ENCODE measurements around the gene KNCN.

DNA sequence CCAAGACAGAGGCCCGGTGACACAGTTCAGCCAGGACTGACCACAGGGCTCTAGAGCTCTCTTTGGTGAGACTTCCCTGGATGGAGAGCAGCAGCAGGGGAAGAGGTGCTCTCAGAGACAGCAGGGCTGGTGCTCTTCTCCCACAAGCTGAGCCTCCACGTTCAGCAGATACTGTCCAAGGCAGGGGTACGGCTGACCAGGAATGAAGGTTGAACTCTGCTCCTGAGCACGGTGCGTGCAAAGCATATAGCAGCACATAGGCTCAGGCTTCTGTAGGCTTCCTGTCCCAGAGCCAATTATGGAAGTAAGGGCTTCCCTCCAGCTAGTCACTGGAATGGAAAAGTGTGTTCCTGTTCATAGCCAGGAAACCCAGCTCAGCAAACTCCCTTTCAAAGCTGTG, 37.9 kb downstream of the KNCN start:
- TF ChIP-seq POLR2A (IDR thresholded peaks at IDR 0.05) (no peak), EP300 (IDR thresholded peaks at IDR 0.05) (no peak)
- TF ChIP-seq, protein P1, sequence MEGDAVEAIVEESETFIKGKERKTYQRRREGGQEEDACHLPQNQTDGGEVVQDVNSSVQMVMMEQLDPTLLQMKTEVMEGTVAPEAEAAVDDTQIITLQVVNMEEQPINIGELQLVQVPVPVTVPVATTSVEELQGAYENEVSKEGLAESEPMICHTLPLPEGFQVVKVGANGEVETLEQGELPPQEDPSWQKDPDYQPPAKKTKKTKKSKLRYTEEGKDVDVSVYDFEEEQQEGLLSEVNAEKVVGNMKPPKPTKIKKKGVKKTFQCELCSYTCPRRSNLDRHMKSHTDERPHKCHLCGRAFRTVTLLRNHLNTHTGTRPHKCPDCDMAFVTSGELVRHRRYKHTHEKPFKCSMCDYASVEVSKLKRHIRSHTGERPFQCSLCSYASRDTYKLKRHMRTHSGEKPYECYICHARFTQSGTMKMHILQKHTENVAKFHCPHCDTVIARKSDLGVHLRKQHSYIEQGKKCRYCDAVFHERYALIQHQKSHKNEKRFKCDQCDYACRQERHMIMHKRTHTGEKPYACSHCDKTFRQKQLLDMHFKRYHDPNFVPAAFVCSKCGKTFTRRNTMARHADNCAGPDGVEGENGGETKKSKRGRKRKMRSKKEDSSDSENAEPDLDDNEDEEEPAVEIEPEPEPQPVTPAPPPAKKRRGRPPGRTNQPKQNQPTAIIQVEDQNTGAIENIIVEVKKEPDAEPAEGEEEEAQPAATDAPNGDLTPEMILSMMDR (IDR thresholded peaks at IDR 0.05): no peak
